Epidermal melanocyte (primary cell): ENCODE measurements around the gene FUCA1.
"Not testable (repeated sequence)": the region's sequence is repeated elsewhere in the genome, so short reads cannot be mapped to it uniquely, and the experiment has no call there.

Experiments used
- DNase-seq: peaks from one replicate; pipeline ENCODE4 v3.0.0; 2011; ENCODE audit warnings: low spot score; ENCODE audit not compliant: insufficient read length

Gene FUCA1

DNA sequence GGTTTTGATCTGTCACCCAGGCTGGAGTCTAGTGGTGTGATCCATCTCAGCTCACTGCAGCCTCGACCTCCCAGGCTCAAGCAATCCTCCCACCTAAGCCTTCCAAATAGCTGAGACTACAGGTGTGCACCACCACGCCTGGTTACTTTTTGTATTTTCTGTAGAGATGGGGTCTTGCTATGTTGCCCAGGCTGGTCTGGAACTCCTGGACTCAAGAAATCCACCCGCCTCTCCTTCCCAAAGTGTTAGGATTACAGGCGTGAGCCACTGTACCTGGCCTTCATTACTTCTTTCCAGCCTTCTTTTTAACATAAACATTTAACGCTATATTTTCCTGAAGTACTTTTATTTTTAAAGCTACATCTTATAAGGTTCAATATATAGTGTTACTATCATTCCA lies 24.4 kb downstream of the FUCA1 start:
- DNase-seq: no peak

DNA sequence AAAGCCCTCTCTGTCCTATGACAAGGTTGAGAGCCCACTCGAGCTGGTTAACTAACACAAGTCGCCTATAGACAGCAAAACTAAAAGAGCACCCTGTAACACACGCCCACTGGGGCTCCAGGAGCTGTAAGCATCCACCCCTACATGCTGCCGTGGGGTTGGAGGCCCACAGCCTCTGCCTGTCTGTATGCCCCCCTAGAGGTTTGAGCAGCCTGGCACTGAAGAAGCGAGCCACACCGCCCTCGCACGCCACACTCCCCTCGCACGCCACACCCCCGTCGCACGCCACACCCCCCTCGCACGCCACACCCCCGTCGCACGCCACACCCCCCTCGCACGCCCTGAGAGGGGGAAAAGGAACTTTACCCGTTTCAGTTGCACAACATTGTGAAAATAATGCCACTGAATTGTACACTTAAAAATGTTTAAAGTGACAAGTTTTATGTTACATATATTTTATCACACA lies 29.7 kb downstream of the FUCA1 start:
- peak; percentile 48 for DNase-seq

DNA sequence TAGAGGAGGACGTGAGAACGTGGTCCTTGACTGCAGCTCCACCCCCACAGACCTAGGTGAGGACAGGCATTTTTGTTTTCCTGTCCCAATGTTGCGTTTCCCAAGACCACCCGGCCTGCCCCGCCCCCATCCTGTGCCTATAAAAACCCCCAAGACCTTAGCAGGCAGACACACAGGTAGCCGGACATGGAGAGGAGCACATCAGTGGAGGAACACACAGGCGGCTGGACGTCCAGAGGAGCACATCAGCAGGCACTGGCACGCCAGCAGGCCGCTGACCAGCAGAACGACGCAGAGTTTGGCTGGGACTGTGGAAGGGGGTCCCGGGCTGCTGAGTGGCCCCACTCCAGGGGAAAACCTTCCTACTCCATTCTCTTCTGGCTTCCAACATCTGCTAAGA lies 30.2 kb downstream of the FUCA1 start:
- no peak for DNase-seq

DNA sequence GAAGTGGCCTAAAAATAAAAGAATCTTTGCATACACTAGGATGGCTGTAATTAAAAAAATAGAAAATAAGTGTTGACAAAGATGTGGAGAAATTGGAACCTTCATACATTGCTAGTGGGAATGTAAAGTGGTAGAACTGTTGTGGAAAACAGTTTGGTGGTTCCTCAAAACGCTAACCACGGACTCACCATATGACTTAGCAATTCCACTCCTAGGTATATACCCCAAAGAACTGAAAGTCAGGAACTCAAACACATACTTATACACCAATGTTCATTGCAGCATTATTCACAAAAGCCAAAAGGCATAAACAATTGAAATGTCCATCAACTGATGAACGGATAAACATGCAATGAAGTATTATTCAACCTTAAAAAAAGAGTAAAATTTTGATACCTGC lies 32.1 kb downstream of the FUCA1 start:
- no peak for DNase-seq

DNA sequence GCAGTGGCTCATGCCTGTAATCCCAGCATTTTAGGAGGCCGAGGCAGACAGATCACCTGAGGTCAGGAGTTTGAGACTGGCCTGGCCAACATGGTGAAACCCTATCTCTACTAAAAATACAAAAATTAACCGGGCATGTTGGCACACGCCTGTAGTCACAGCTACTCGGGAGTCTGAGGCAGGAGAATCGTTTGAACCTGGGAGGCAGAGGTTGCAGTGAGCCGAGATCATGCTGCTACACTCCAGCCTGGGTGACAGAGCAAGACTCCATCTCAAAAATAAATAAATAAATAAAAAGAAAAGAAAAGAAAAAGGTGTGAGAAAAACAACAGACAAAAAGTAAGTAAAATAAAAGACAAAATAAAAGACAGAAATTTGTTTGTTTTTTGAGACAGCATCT lies 33.9 kb downstream of the FUCA1 start:
- DNase-seq: not testable (repeated sequence)

DNA sequence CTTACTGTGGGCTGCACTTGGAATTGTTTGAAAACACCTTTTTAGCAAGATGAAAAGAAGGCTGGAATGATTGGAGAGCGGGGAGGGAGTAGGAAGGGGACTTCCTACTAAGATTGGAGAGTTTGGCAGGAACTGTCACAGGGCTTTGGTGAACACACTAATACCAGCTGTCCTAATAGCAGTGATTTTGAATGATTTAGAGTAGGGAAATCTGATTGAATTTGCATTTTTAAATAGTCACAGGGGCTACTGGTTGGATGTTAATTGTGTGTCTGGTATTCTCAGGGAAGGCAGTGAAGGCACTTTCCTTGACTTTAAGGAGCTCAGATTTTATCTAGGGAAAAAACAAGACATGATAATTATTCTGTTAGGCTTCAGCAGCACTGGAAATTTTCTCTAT lies 40.4 kb downstream of the FUCA1 start:
- DNase-seq: no peak

DNA sequence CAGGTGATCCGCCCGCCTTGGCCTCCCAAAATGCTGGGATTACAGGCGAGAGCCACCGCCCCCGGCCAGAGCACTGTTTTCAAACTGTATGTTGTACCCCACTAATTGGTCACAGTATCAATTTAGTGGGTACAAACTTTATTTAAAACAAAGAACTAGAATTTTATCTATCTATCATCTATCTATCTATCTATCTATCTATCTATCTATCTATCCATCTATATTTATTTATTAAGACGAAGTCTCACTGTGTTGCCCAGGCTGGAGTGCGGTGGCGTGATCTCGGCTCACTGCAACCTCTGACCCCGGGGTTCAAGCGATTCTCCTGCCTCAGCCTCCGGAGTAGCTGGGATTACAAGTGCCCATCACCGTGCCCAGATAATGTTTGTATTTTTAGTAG lies 41.5 kb downstream of the FUCA1 start:
- not testable (repeated sequence) for DNase-seq

DNA sequence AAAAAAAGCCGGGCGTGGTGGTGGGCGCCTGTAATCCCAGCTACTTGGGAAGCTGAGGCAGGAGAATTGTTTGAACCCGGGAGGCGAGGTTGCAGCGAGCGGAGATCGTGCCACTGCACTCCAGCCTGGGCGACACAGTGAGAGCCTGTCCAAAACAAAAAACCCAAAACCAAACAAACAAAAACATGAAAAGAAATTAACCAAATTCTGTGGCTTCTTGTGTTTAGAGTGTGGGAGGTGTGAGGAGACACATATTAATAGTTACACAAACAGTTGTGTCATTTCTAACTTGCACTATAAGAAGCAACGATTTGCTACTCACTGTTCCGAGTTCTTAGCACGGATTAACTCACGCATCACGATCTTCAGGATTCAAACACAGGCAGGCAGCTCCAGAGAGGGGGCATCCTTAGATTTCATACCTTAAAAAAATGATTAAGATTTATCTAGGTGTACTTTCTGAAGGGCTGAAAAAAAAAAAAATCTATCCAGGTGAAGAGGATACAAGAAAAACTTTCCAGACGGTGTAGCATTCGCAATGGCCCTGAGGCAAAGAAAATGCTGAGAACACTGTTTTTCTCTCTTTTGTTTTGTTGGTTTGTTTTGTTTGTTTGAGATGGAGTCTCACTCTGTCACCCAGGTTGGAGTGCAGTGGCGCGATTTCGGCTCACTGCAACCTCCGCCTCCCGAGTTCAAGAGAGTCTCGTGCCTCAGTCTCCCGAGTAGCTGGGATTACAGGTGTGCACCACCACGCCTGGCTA lies 42.1 kb downstream of the FUCA1 start:
- DNase-seq: no peak

DNA sequence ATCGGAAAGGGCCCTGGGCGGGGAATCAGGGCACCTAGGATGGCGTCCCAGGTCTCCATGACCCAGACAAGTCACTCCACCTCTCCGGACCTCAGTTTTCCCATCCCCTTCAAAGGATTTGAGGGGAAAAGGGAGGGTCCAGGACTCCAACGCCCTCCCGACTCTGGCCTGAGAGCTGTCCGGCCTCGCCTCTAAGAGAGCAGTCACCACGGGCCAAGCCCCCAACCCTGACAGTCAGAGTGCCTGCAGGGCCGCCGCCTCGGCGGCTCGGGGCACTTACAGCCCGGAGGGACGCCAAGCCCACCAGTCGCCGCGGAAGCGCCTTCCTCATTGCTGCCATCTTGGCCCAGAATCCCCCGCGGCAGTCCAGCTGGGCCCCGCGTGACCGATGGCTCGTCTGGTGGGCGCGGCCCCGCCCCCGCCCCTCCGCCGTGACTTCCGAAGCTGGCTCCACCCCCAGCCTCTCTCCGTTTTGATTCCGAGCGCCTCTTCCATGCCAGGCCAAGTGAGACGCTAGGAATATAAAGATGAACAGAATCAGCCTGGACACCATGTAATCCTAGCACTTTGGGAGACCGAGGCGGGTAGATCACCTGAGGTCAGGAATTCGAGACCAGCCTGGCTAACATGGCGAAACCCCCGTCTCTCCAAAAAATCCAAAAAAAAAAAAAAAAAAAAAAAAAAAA lies 42.9 kb downstream of the FUCA1 start, which contains the start of gene HMGCL:
Gene HMGCL (minus strand): TSS at position 354 of the 686 bp plus-strand sequence. CDS start 14 bp downstream, at position 340.
- peak; percentile 95 for DNase-seq

DNA sequence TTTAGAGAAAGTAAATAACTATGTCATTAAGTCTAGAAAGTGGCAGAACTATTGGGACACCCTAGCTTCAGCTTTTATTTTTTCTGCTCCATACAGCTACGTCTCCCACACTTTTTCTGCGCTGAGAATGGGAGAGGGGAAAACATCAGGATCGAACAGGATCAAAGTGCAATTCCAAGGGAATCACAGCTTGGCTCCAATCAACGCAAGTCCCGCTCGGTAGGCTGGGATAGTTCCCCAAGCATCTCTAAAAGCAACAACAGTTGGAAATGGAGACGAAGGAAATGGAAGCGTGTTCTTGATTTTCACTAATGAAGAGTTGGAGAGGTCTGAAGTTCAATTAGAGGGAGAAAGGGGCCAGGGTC lies 43.4 kb downstream of the FUCA1 start:
- no peak for DNase-seq

DNA sequence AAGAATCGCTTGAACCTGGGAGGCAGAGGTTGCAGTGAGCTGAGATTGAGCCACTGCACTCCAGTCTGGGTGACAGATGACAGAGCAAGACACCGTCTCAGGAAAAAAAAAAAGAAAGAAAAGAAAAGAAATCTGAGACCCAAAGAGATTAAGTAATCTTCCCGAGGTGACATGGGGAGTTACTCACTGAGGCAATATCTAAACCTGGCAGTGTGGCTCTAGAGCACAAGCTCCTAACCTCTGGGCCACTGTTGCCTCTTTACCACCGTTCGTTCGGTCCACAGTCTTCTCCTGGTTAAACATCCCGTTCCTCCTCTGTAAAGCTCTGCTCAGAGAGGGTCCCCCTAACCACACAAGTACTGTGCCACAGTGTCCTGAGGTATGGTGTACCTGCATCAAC lies 44.3 kb downstream of the FUCA1 start:
- DNase-seq: no peak

DNA sequence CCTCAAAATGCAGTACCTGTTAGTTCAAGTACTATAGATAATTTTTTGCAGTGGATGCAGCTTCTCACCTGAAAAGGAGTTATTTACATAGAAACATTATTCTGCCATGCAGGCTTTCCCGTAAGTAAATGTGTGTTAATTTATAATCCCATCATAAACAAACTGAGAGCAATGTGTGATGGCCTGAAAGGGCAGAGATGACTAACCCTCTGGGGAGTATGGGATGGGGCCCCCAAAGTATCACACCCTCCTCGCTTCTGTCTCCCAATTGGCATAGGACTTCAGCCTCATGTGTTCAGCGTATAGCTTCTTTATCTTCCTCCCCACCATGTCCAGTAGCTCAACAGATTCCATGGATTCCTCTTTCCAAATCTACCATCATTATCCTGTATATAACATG lies 50.5 kb downstream of the FUCA1 start:
- DNase-seq: no peak

DNA sequence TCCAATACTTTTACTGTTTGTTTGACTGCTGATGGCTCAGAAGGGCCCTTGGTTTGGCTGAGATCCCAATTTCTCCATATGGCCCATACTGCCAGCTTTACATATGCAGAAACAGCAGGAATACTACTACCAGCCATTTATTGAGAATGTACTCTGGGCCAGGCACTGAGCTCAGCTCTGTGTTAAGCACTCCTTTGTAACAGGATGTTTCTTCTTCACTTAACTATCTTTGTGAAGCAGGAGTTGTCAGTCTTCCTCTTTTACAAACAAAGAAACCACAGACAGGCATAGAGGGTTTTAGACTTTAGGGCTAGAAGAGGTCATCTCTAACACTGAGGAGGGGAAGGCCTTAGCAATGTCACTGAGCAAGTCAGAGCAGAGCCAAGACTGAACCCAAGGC lies 51.2 kb downstream of the FUCA1 start:
- no peak for DNase-seq

DNA sequence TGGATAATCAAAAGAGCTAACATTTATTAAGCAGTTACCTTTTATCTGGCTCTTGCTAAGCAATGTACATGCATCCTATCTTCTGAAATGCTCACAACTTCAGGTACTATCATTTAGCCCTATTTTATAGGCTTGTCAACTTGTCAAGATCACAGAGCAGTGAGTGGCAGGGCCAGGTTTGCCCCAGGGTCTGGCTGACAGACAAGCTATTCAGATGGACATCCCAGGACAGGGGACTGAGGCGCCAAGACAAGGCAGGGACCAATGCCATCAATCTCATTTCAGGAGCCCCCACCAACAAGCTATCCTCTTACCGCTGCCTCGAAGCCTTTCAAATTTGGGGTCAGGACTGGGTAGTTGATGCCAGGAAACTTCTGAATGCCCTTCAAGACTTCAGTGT lies 51.7 kb downstream of the FUCA1 start:
- DNase-seq: no peak

DNA sequence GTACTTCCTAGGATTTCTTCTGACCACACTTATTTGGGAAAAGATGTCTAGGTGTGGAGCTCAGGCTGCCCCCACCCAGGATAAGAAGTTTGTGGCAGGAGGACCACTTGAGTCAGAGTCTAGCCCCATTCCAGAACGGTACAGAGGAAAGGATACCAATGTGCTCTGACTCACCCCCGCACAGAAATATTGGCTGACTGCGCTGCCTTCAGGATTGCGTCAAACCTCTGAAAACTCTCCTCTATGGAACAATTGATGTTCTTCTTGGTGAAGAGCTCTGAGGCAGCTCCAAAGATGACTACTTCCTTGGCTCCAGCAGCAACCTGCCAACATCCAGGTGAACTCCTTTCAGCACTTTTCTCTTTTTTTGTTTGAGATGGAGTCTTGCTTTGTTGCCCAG lies 54.1 kb downstream of the FUCA1 start:
- no peak for DNase-seq

DNA sequence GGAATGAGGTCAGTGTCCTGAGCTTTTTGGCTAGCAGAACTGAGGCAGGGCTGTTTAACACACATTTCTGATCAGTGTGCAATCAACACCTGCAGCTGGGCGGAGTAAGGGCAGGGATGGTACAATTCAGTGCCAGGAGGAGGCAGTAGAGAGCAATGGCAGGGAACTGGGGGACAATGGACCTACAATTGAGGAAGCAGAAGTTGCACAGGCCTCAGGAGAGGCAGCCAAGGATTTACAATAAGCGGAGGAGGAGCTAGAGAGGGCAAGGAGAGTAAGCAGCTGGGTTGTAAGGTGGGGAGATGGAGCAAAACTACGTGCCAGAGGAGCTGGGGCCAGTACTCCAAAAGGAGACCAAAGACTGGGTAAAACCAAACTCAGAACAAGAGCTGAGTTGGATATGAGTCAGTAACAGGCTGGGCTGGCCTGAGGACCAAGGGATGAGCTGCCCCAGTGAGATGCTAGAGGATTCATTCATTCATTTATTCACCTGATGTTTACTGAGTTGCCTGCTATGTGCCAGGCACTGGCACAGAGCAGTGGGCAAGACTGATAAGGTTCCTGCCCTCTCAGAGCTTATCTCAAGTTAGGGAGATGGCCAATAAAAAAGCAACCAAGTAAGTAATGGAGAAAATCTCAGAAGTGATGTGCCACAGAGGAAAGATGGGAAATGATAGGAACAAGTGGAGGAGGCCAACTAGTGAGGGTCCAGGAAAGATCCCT lies 57.1 kb downstream of the FUCA1 start:
- DNase-seq: no peak

DNA sequence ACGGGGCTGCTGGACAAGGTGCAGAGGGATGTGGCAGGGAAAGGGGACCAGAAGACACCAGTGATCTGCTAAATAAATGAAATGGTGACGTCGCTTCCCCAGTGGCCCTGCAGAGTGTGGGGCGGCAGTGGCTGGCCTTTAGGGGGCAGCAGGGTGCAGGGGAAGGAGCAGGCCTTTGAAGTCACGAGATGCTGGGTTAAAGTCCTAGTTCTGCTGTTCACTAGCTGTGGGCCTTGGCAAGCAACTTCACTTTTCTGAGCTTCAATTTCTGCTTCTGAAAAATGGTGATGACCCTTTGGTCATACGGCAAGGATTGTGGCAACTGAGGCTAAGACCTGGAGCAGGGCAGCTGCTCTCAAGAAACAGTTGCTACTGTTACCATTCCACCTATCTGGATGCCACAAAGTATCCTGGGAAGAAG lies 58.3 kb downstream of the FUCA1 start:
- peak; percentile 71 for DNase-seq

DNA sequence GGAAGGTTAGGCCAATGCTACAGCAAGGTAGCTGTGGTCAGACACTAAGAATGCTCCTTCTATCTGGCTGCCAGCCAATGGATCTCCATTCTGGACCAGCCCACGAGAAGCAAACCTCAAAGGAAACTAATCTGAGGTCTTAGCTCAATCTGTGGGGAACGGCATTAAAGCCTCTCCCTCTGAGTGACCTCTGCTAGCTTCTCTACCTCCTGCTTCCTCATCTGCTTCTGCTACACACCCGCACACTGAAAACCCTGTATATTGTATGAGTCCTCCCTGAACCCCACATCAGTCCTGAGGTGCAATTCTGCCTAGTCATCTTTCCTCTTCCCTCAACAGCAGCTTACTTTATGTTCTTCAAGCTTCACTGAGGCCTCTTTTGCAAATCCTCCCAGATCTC lies 60.6 kb downstream of the FUCA1 start:
- DNase-seq: no peak

DNA sequence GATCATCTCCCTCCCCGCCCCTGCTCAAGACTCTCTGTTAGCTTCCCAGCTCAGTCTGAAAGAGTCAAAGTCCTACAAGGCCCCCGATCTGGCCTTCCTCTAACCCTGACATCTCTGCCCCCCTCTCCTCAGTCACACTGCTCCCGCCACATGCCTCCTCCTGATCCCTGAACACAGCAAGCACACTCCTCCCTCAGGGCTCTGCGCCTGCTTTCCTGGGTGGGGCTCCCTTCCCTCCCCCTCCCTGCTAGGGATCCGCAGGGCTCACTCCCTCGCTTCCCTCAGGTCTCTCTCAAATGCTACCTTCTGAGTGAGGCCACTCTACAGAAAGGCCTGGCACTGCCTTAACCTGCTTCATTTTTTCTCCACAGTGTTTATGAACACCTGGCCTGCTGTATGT lies 61.8 kb downstream of the FUCA1 start:
- no peak for DNase-seq

DNA sequence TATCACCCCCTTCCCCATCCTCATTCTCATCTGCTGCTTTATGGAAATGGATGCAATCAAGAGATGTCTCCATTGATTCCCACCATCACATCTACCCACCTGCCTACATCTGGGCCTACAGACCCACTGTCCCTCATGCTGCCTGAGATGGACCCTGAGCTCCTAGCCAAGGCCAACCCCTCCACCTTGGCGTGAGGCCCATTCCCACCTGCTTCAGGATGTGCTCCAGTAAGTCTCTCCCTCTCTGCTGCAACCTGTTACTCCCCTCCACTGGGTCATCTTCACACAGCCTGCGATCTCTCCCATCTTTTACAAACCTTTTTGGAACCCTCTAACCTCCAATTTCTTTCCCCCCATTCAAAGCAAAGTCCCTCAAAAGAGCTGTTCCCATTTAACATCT lies 63.1 kb downstream of the FUCA1 start:
- DNase-seq: no peak

DNA sequence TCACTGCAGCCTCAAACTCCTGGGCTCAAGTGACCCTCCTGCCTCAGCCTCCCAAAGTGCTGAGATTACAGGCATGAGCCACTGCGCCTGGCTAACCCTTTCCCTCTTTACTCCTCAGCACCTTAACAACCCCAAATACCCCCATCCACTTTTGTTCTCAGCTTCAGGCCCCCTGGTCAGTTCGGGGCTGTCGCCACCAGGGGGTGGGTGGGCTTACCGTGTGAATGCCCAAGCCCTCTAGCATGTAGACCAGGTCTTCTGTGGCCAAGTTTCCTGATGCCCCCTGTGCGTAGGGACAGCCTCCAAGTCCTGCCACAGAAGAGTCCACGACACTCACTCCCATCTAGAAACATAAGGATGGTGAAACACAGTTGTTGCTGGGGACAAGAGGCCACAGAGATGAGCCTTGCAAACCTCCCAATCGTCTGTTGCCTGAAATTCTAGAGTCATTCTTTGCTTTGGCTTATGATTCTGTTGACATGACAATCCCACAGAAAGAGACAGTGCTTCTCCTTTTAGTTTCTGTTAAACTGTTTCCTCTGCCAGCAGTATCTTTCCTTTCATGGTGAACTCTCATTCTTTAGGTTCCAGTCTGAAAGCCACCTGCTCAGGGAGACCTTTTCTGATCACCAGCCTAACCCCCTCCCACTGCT lies 63.8 kb downstream of the FUCA1 start:
- DNase-seq: no peak

DNA sequence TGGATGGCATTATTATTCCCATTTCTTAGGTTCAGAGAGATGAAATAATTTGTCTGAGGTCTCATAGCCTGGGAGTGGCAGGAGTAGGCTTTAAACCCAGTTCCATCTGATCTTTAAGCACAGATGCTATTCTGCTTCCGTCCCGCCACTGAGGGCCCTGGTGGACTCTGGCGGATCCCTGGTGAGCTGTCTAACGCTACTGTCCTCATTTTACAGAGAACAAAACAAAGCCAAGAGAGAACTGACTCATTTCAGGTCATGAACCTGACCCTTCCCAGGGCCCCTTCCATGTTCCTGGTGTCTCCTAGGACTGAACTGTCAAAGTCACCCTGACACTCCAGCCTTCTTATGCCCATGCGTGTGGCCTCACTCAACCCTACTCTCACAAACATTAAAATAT lies 64.4 kb downstream of the FUCA1 start:
- no peak for DNase-seq
